GM18870 (cell line): ENCODE measurements around the gene ZNF837.
A peak's percentile ranks its signal among the peaks of the same experiment; 100 is the strongest.
"Not testable (repeated sequence)": the region's sequence is repeated elsewhere in the genome, so short reads cannot be mapped to it uniquely, and the experiment has no call there.

ENCODE experiments used
- ATAC-seq: cut with Tn5 transposase; IDR thresholded peaks from one replicate; pipeline ENCODE4 v1.9.1; 2021; ENCODE audit warnings: moderate library complexity; ENCODE audit not compliant: unreplicated experiment

The ZNF837 gene

GRCh38 chr19:58380662-58381459 lies at the start of gene ZNF837:
Gene ZNF837, minus strand, starts transcription at chr19:58381030. Its CDS starts 11,698 bp downstream, at chr19:58369332.
- ATAC-seq, result peak; percentile 78

GRCh38 chr19:58429745-58430144 lies 48.9 kb upstream of the ZNF837 start:
- no peak for ATAC-seq

GRCh38 chr19:58428617-58429016 lies 47.8 kb upstream of the ZNF837 start:
- ATAC-seq, result no peak

- no peak for ATAC-seq
These were observed 36.2 kb upstream of the ZNF837 start for GRCh38 chr19:58417071-58417470.

GRCh38 chr19:58416604-58417003 lies 35.8 kb upstream of the ZNF837 start:
- no peak for ATAC-seq

- ATAC-seq, result peak; percentile 14
These were observed 28.4 kb upstream of the ZNF837 start for GRCh38 chr19:58409010-58409790.

- peak; percentile 84 for ATAC-seq
These were observed 27.6 kb upstream of the ZNF837 start, which contains the start of gene ZNF584 for GRCh38 chr19:58408152-58409009. Gene ZNF584, plus strand, starts transcription at chr19:58408649. Its CDS starts 499 bp downstream, at chr19:58409148.

GRCh38 chr19:58407658-58408151 lies 26.9 kb upstream of the ZNF837 start:
- peak; percentile 8 for ATAC-seq

GRCh38 chr19:58406818-58407657 lies 26.2 kb upstream of the ZNF837 start:
- no peak for ATAC-seq

- ATAC-seq, result not testable (repeated sequence)
These were observed 23.2 kb upstream of the ZNF837 start for GRCh38 chr19:58403920-58404478.

GRCh38 chr19:58401840-58402421 lies 21.1 kb upstream of the ZNF837 start:
- ATAC-seq, result no peak

- peak; percentile 93 for ATAC-seq
These were observed 20.3 kb upstream of the ZNF837 start for GRCh38 chr19:58400916-58401839.

GRCh38 chr19:58400316-58400915 lies 19.6 kb upstream of the ZNF837 start:
- no peak for ATAC-seq

- no peak for ATAC-seq
These were observed 19.1 kb upstream of the ZNF837 start for GRCh38 chr19:58399903-58400302.

- no peak for ATAC-seq
These were observed 17.7 kb upstream of the ZNF837 start for GRCh38 chr19:58398545-58398944.

GRCh38 chr19:58398087-58398486 lies 17.3 kb upstream of the ZNF837 start:
- no peak for ATAC-seq

GRCh38 chr19:58397533-58398037 lies 16.8 kb upstream of the ZNF837 start:
- ATAC-seq, result no peak
